Measurements from ENCODE around the gene ENPP4.

DNA sequence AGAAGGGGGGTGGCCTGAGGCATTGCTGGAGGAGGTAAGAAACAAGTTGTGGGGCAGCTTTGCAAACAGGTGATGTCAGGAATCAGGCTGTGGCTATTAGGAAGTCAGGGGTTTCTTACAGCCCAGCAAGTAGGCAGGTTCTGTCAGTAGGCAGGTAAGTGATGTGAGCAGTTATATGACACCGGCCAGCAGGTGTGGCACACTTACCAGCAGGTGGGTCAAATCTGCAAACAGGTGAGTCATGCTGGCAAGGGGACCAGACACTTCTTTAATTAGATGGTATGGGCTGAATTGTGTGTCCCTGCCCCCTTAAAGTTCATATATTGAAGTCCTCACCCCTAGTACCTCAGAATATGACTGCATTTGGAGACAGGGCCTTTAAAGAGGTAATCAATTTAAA lies 16.4 kb upstream of the ENPP4 start:
- TF ChIP-seq EZH2 (IDR thresholded peaks at IDR 0.05; ENCODE audit: low read length, unreplicated experiment): no peak
- TF ChIP-seq, protein P1, sequence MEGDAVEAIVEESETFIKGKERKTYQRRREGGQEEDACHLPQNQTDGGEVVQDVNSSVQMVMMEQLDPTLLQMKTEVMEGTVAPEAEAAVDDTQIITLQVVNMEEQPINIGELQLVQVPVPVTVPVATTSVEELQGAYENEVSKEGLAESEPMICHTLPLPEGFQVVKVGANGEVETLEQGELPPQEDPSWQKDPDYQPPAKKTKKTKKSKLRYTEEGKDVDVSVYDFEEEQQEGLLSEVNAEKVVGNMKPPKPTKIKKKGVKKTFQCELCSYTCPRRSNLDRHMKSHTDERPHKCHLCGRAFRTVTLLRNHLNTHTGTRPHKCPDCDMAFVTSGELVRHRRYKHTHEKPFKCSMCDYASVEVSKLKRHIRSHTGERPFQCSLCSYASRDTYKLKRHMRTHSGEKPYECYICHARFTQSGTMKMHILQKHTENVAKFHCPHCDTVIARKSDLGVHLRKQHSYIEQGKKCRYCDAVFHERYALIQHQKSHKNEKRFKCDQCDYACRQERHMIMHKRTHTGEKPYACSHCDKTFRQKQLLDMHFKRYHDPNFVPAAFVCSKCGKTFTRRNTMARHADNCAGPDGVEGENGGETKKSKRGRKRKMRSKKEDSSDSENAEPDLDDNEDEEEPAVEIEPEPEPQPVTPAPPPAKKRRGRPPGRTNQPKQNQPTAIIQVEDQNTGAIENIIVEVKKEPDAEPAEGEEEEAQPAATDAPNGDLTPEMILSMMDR (conservative IDR thresholded peaks at IDR 0.05; ENCODE audit: low read depth, low read length): no peak

Measured in PC-3 (cell line).